Activated T-helper 1 cell treated with anti-CD3 and anti-CD28 coated beads, Interleukin-12 subunit alpha, Interleukin-12 subunit beta, Interleukin-2, Interleukin-4 antibody, amounts not matched to agents 30 ng/mL and 10 ng/mL and 1 ng/mL, durations not matched to agents 14 hours and 24 hours and 36 hours (primary cell): ENCODE data around the gene ADAMTS2. TPM values are rescaled to one million over a fixed set of nuclear protein-coding genes. Genes with fewer than 3 reads are reported as not detected.
"Not testable (repeated sequence)": the region's sequence is repeated elsewhere in the genome, so short reads cannot be mapped to it uniquely, and the experiment has no call there.

Source experiments
- DNase-seq: peaks from one replicate; pipeline ENCODE4 v3.0.0; 2021; ENCODE audit warnings: low spot score
- H3K27ac Mint-ChIP-seq: one replicate; pipeline ENCODE4 v1.8.0; 2021; ENCODE audit warnings: mild to moderate bottlenecking, mixed read lengths
- H3K27me3 Mint-ChIP-seq: one replicate; pipeline ENCODE4 v1.8.0; 2022; ENCODE audit warnings: mild to moderate bottlenecking, moderate library complexity, mixed read lengths; ENCODE audit not compliant: insufficient read depth
- H3K36me3 Mint-ChIP-seq: one replicate; pipeline ENCODE4 v1.8.0; 2021; ENCODE audit warnings: low read depth, mixed read lengths
- H3K4me1 Mint-ChIP-seq: one replicate; pipeline ENCODE4 v1.8.0; 2021; ENCODE audit warnings: low read depth, mixed read lengths
- H3K4me3 Mint-ChIP-seq: one replicate; pipeline ENCODE4 v1.8.0; 2021; ENCODE audit warnings: mild to moderate bottlenecking, moderate library complexity, mixed read lengths
- H3K9me3 Mint-ChIP-seq: one replicate; pipeline ENCODE4 v1.8.0; 2021; ENCODE audit warnings: mixed read lengths
- intact Hi-C: fragments of 100-400 bp; cut with micrococcal nuclease; formaldehyde crosslinking; loops from one replicate; pipeline ENCODE4 v1.15.1; 2024
- total RNA-seq: library from RNA; stranded (reverse); gene quantifications from 2 replicates; pipeline ENCODE4 v1.2.3, GENCODE V29; 2022

The ADAMTS2 gene
- total RNA-seq, 1 donor from 2014 or later, result not detected

- Mint-ChIP-seq H3K27me3 (no peaks in the 10 kb centered on the region), H3K4me3 (no peak overlapping the region)
Measured at GRCh38 chr5:179333796-179334761, 11.2 kb downstream of the ADAMTS2 start.

GRCh38 chr5:179332741-179333290 lies 12.4 kb downstream of the ADAMTS2 start:
- H3K27ac Mint-ChIP-seq, result no peak overlapping the region
- intact Hi-C loops, result no loop called here
- DNase-seq, result no peak
- H3K36me3 Mint-ChIP-seq, result no peaks in the 10 kb centered on the region
- no peak overlapping the region for H3K4me3 Mint-ChIP-seq
- H3K27me3 Mint-ChIP-seq, result no peaks in the 10 kb centered on the region
- H3K4me1 Mint-ChIP-seq, result no peaks in the 10 kb centered on the region
- no peaks in the 10 kb centered on the region for H3K9me3 Mint-ChIP-seq

More at GRCh38 chr5:179333796-179334761, 11.2 kb downstream of the ADAMTS2 start:
- Mint-ChIP-seq H3K4me1 (no peaks in the 10 kb centered on the region), H3K9me3 (no peaks in the 10 kb centered on the region), H3K36me3 (no peaks in the 10 kb centered on the region), H3K27ac (no peak overlapping the region)
- DNase-seq, result no peak
- intact Hi-C loops, result no loop called here

DNA sequence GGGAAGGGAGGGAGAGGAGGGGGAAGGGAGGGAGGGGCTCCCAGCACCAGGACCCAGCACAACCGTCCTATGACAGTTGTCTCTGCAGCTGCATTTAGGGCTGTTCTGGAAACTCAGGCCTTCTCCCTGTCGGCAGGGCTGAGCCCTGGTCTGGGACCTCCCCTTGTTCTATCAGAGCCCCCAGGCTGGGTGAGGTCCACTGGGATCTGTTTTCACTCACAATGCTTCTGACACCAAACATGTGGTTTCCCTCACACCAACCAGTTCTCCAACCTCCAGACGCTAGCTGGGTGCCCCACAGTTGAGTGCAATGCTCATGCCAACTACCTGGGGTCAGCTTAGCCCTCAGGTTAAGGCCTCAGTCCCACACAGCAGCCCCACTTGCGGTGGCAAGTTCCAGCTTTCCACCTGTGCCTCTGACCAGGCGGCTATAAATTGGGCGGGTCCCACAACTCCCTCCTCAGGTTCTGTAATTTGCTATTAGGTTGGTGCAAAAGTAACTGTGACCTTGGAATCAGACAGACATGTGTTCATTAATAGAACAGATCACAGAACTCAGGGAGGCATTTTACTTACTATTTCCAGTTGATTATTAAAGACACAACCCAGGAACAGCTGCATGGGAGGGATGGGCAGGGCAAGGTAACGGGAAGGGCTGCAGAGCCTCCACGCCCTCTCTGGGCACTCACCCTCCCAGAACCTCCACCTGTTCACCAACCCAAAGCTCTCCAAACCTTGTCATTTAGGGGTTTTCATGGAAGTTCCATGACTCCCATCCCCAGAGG lies 13.5 kb downstream of the ADAMTS2 start:
- DNase-seq, result no peak
- Mint-ChIP-seq H3K27ac (no peak overlapping the region), H3K9me3 (no peaks in the 10 kb centered on the region), H3K36me3 (no peaks in the 10 kb centered on the region), H3K4me3 (no peak overlapping the region), H3K4me1 (no peaks in the 10 kb centered on the region), H3K27me3 (no peaks in the 10 kb centered on the region)
- intact Hi-C loops, result no loop called here

DNA sequence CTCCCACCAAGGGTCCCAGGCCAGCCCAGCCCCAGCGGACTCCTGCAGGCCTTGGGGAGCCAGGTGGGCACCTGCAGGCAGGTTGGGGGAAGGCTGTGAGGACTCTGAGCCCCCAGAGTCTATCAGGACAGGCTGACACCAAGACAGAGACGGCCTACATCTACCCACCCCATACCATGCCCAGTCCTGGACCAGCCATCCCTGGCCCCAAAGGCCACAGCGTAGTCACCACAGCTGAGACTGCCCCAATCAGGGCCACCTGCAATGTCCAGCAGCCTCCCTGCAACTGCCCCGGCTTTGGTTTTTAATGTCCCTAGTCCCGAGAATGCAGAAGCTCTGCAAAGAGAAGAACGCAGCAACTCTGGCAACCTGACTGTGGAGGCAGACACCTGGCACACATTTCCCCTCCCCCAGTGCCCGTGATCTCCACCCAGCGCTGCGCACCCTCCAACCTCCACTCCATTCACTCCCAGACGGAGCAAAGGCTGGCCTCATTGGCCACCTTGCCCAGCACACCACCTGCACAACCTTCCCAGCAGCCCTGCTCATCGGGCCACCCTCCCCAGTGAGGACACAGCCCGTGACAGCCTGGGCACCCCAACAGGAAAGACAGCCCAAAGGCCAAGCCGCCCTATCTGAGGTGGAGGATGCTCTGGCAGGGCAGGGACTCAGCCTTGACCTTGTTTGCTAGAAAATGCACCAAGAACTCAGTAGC lies 14.9 kb downstream of the ADAMTS2 start:
- Mint-ChIP-seq H3K4me3 (no peak overlapping the region), H3K36me3 (no peaks in the 10 kb centered on the region), H3K4me1 (no peaks in the 10 kb centered on the region), H3K9me3 (no peaks in the 10 kb centered on the region), H3K27ac (no peak overlapping the region), H3K27me3 (no peaks in the 10 kb centered on the region)
- DNase-seq, result no peak
- intact Hi-C loops, result no loop called here

DNA sequence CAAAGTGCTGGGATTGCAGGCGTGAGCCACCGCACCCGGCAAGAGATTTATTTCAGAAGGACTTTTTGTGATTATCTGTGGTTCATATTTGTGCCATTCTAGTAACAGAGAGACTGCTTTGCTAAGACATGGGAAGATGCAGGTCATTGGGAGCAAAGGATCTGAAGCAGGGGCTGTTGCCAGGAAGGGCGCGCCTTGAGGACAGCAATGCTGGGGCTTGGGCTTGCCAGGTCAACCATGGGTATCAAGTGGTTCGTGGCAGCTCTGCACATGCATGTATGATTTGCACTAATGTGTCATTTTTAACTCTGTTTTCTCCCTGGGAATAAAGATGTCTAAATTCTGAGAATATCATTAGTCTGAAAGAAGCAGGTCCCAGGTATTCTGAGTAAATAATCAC lies 17.0 kb downstream of the ADAMTS2 start:
- no peak overlapping the region for H3K4me3 Mint-ChIP-seq
- no peaks in the 10 kb centered on the region for H3K9me3 Mint-ChIP-seq
- DNase-seq, result no peak
- no peaks in the 10 kb centered on the region for H3K4me1 Mint-ChIP-seq
- no peaks in the 10 kb centered on the region for H3K27me3 Mint-ChIP-seq
- H3K27ac Mint-ChIP-seq, result no peak overlapping the region
- no peaks in the 10 kb centered on the region for H3K36me3 Mint-ChIP-seq
- intact Hi-C loops, result no loop called here

GRCh38 chr5:179327021-179327735 lies 18.1 kb downstream of the ADAMTS2 start:
- Mint-ChIP-seq H3K36me3 (no peaks in the 10 kb centered on the region), H3K9me3 (no peaks in the 10 kb centered on the region), H3K27ac (no peak overlapping the region), H3K27me3 (no peaks in the 10 kb centered on the region), H3K4me1 (no peaks in the 10 kb centered on the region), H3K4me3 (no peak overlapping the region)
- intact Hi-C loops, result no loop called here
- no peak for DNase-seq

- H3K36me3 Mint-ChIP-seq, result no peaks in the 10 kb centered on the region
- H3K9me3 Mint-ChIP-seq, result no peaks in the 10 kb centered on the region
- no peaks in the 10 kb centered on the region for H3K27me3 Mint-ChIP-seq
- H3K4me3 Mint-ChIP-seq, result no peak overlapping the region
- no peak overlapping the region for H3K27ac Mint-ChIP-seq
- no peak for DNase-seq
- intact Hi-C loops, result no loop called here
- H3K4me1 Mint-ChIP-seq, result no peaks in the 10 kb centered on the region
Measured at GRCh38 chr5:179326122-179326927, 18.9 kb downstream of the ADAMTS2 start.

DNA sequence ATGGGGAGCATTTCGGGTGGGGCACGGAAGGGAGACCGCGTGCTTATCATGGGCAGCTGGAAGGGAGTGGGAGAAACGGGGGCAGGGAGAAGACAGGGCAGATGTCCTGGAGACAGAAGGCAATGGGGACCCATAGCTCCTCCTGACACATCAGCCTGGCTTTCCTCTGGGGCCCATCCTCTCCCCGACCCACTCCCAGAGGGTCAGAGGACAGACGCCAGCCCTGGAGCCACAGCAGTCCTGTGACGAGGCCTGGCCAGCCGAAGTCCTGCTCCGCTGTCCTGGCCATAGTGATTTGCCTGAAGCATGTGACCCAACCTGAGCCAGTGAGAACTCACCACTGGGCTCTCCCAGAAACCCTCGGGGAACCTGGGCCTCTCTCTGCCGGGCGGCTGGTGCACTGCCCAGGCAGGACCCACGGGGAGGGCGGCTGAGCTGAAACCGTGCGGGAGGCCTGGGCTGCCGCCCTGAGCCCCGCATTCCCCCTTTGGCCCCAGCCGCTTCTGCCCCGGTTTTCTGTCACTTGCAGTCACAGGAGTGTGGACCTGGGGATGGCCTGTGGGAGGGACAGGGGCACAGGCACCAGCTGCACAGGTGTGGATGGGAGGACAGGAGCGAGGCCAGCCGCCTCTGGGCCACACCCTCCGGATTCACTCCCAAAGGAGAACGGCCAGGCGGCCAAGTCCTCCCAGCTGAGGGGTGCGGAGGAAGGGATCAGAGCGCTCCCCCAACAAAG lies 19.8 kb downstream of the ADAMTS2 start:
- Mint-ChIP-seq H3K27ac (no peak overlapping the region), H3K27me3 (no peaks in the 10 kb centered on the region), H3K36me3 (no peaks in the 10 kb centered on the region), H3K4me3 (no peak overlapping the region), H3K4me1 (no peaks in the 10 kb centered on the region), H3K9me3 (no peaks in the 10 kb centered on the region)
- DNase-seq, result no peak
- intact Hi-C loops, result no loop called here

- DNase-seq, result no peak
- Mint-ChIP-seq H3K4me3 (no peak overlapping the region), H3K27ac (no peak overlapping the region), H3K27me3 (no peaks in the 10 kb centered on the region), H3K9me3 (no peaks in the 10 kb centered on the region), H3K36me3 (no peaks in the 10 kb centered on the region), H3K4me1 (no peaks in the 10 kb centered on the region)
- intact Hi-C loops, result no loop called here
Measured at GRCh38 chr5:179324760-179325295, 20.4 kb downstream of the ADAMTS2 start.

- DNase-seq, intact Hi-C loops, H3K4me3 Mint-ChIP-seq, H3K9me3 Mint-ChIP-seq, H3K27ac Mint-ChIP-seq, H3K36me3 Mint-ChIP-seq, H3K27me3 Mint-ChIP-seq, H3K4me1 Mint-ChIP-seq: not testable (repeated sequence)
Measured at GRCh38 chr5:179324316-179324715, 20.9 kb downstream of the ADAMTS2 start.
